ENCODE measurements around the gene INSYN2B.

DNA sequence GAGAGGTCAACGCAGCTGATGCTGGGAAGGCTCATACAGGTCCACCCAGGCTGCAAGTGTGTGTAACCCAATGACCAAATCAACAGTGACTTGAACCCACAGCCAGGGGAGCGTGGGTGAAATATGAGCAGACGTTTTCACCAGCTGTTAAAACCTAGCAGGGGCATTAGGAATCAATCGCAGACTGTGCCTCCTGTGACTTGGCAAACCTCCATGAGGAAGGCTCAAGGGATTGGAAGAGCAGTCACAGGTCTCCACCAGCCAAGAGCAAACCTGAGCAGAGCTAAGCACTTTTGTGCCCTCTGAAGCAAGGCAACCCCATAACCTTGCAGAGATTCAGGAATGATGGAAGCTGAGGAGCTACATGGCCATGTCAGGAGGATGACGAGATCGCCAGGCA lies 25.5 kb downstream of the INSYN2B start:
- TF ChIP-seq POLR2AphosphoS5 (IDR thresholded peaks at IDR 0.05) (no peak), POLR2A (IDR thresholded peaks at IDR 0.05) (no peak), EP300 (IDR thresholded peaks at IDR 0.05) (no peak)
- TF ChIP-seq, protein P1, sequence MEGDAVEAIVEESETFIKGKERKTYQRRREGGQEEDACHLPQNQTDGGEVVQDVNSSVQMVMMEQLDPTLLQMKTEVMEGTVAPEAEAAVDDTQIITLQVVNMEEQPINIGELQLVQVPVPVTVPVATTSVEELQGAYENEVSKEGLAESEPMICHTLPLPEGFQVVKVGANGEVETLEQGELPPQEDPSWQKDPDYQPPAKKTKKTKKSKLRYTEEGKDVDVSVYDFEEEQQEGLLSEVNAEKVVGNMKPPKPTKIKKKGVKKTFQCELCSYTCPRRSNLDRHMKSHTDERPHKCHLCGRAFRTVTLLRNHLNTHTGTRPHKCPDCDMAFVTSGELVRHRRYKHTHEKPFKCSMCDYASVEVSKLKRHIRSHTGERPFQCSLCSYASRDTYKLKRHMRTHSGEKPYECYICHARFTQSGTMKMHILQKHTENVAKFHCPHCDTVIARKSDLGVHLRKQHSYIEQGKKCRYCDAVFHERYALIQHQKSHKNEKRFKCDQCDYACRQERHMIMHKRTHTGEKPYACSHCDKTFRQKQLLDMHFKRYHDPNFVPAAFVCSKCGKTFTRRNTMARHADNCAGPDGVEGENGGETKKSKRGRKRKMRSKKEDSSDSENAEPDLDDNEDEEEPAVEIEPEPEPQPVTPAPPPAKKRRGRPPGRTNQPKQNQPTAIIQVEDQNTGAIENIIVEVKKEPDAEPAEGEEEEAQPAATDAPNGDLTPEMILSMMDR (IDR thresholded peaks at IDR 0.05), result no peak
